GM12878 (cell line): ENCODE data around the gene NPHP1.
"Not testable (repeated sequence)": the region's sequence is repeated elsewhere in the genome, so short reads cannot be mapped to it uniquely, and the experiment has no call there.

Experiments used
- ATF3 ChIP-seq: IDR thresholded peaks from 2 replicates; pipeline ENCODE4 v1.6.1; 2011; ENCODE audit warnings: low read depth, mild to moderate bottlenecking, low read length, moderate library complexity, borderline replicate concordance; ENCODE audit errors: extremely low read depth
- ATF7 ChIP-seq: fragments of 450-650 bp; IDR thresholded peaks from 2 replicates; pipeline ENCODE4 v1.6.1; 2016; ENCODE audit warnings: low read depth, mild to moderate bottlenecking
- EP300 ChIP-seq, 2 experiments: fragments of 150-350 bp in 1 of 2; IDR thresholded peaks; 2 replicates each; pipeline ENCODE4 v1.6.1; 2011 to 2012; ENCODE audit warnings: low read depth in 2 of 2, low read length in 2 of 2, borderline replicate concordance in 1 of 2, improper control_type of control experiment in 1 of 2, inconsistent platforms in 1 of 2; ENCODE audit not compliant: control insufficient read depth in 1 of 2
- EZH2 ChIP-seq: IDR thresholded peaks from 2 replicates; pipeline ENCODE4 v1.6.1; 2012; ENCODE audit warnings: low read depth, mild to moderate bottlenecking, control low read depth, inconsistent platforms, low read length, borderline replicate concordance; ENCODE audit not compliant: control insufficient read depth
- GABPA ChIP-seq: IDR thresholded peaks from 2 replicates; pipeline ENCODE4 v1.6.1; 2014; ENCODE audit warnings: antibody characterized with exemption, low read depth, mild to moderate bottlenecking, inconsistent platforms
- IRF4 ChIP-seq: IDR thresholded peaks from 2 replicates; pipeline ENCODE4 v1.6.1; 2011; ENCODE audit warnings: low read depth, low read length
- NFIC ChIP-seq: IDR thresholded peaks from 2 replicates; pipeline ENCODE4 v1.6.1; 2012; ENCODE audit warnings: low read depth, mild to moderate bottlenecking, inconsistent platforms, low read length, moderate library complexity
- PAX5 ChIP-seq: IDR thresholded peaks from 2 replicates; pipeline ENCODE4 v1.6.1; 2011; ENCODE audit warnings: low read depth, low read length, borderline replicate concordance
- POLR2AphosphoS5 ChIP-seq: IDR thresholded peaks from 2 replicates; pipeline ENCODE4 v1.6.1; 2011; ENCODE audit warnings: mild to moderate bottlenecking, low read length, inconsistent platforms
- RFX5 ChIP-seq: IDR thresholded peaks from 2 replicates; pipeline ENCODE4 v1.6.1; 2011; ENCODE audit warnings: low read depth, low read length, improper control_type of control experiment
- SUZ12 ChIP-seq: fragments of 200-600 bp; sonication (generic); IDR thresholded peaks from one replicate; pipeline ENCODE4 v1.6.1; 2018; ENCODE audit warnings: antibody characterized with exemption, mild to moderate bottlenecking; ENCODE audit not compliant: unreplicated experiment
- TARDBP ChIP-seq: IDR thresholded peaks from 2 replicates; pipeline ENCODE4 v1.6.1; 2016; ENCODE audit warnings: borderline replicate concordance
- TCF12 ChIP-seq: IDR thresholded peaks from 2 replicates; pipeline ENCODE4 v1.6.1; 2011; ENCODE audit warnings: low read depth, mild to moderate bottlenecking, low read length
- TF ChIP-seq, protein P1 (sequence below), 3 experiments: IDR thresholded peaks in 2 of 3; conservative IDR thresholded peaks in 1 of 3; 2 replicates each; pipeline ENCODE4 v1.5.1; 2011; ENCODE audit warnings: low read depth in 3 of 3, low read length in 3 of 3, mild to moderate bottlenecking in 3 of 3, control low read depth in 2 of 3, moderate library complexity in 2 of 3, inconsistent platforms in 1 of 3, mixed read lengths in 1 of 3; ENCODE audit not compliant: control insufficient read depth in 2 of 3, insufficient read depth in 1 of 3; ENCODE audit errors: extremely low read depth in 1 of 3

DNA sequence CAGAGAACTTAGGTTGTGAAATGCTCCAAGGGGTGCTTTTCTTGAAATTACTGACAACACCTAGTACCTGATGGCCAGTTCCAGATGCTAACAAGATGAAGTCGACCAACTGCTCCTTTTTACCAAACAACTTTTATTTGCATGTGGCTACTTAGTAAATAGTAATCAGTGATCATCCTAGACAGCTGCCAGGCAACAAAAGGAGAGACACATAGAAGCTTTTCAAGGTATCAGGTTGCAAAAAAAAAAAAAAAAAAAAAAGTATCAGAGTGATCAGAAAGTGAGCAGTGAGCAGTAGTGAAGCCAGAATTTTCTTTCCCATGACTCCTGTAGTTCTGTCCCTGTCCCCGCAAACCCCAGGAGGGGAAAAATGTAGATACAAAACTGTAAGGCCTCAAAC, 121.1 kb downstream of the NPHP1 start:
- not testable (repeated sequence) for TF ChIP-seq TCF12; NFIC; EP300 (IDR thresholded peaks at IDR 0.05; ENCODE audit: borderline replicate concordance in 1 of 2, control insufficient read depth in 1 of 2, low read depth in 2 of 2, low read length in 2 of 2); EZH2; RFX5; GABPA; IRF4; PAX5; SUZ12; ATF7; ATF3; POLR2AphosphoS5; TARDBP
- TF ChIP-seq, protein P1, sequence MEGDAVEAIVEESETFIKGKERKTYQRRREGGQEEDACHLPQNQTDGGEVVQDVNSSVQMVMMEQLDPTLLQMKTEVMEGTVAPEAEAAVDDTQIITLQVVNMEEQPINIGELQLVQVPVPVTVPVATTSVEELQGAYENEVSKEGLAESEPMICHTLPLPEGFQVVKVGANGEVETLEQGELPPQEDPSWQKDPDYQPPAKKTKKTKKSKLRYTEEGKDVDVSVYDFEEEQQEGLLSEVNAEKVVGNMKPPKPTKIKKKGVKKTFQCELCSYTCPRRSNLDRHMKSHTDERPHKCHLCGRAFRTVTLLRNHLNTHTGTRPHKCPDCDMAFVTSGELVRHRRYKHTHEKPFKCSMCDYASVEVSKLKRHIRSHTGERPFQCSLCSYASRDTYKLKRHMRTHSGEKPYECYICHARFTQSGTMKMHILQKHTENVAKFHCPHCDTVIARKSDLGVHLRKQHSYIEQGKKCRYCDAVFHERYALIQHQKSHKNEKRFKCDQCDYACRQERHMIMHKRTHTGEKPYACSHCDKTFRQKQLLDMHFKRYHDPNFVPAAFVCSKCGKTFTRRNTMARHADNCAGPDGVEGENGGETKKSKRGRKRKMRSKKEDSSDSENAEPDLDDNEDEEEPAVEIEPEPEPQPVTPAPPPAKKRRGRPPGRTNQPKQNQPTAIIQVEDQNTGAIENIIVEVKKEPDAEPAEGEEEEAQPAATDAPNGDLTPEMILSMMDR (IDR thresholded peaks at IDR 0.05 in 2 of 3, conservative IDR thresholded peaks at IDR 0.05 in 1 of 3; ENCODE audit: control insufficient read depth in 2 of 3, extremely low read depth in 1 of 3, insufficient read depth in 1 of 3, low read depth in 3 of 3, low read length in 3 of 3), result not testable (repeated sequence)
